Measurements from ENCODE around the gene FBXO10. TPM values are rescaled to one million over a fixed set of nuclear protein-coding genes. Genes with fewer than 3 reads are reported as not detected.

The FBXO10 gene
- total RNA-seq, 1 experiment from 2014 or later, result 5.3 TPM

- TF ChIP-seq ZBTB33 (IDR thresholded peaks at IDR 0.05; ENCODE audit: extremely low read depth, insufficient replicate concordance, low read length), result no peak
- TF ChIP-seq MAX (IDR thresholded peaks at IDR 0.05), result no peak
- TF ChIP-seq CBX3 (IDR thresholded peaks at IDR 0.05; ENCODE audit: low read depth), result no peak
- no peak for TF ChIP-seq RAD21 (IDR thresholded peaks at IDR 0.05; ENCODE audit: low read depth)
These were observed 7.4 kb upstream of the FBXO10 start (continued) for GRCh38 chr9:37583522-37584121.

- BruUV-seq (replicated peaks), result no TSS peak
- ATAC-seq, result peak; percentile 71
- ChIA-PET RAD21 (ENCODE audit: low non-redundant PET in 1 of 2, low total read pairs in 2 of 2, uncharacterized antibody in 2 of 2, unreplicated experiment in 2 of 2) (no interaction called here), POLR2A (no interaction called here), CTCF (interaction anchor here (1.3 kb wide), 1 partner anchor 25 kb away, joined by 3 read pairs; no protein-coding TSS in a partner anchor)
- Histone ChIP-seq H2AFZ (ENCODE audit: low read depth, low read length, poor library complexity, severe bottlenecking) (no peak overlapping the region), H3K27ac (ENCODE audit: low read depth, low read length) (no peak overlapping the region), H3K36me3 (ENCODE audit: control insufficient read depth in 1 of 2, insufficient read depth in 2 of 2, low read length in 2 of 2) (peaks cover 53 to 62% of the 10 kb centered on the region in 2 experiments), H4K20me1 (ENCODE audit: insufficient read depth) (peaks cover 39% of the 10 kb centered on the region; the same call in 1 of the 2 replicates), H3K9me2 (ENCODE audit: insufficient read depth) (no peaks in the 10 kb centered on the region), H3K4me3 (replicated peaks in 1 of 2; ENCODE audit: low read depth in 1 of 2, low read length in 2 of 2) (no peak overlapping the region), H3K9ac (ENCODE audit: low read length) (no peak overlapping the region), H3K79me2 (ENCODE audit: insufficient read depth, low read length) (peaks cover 98% of the 10 kb centered on the region), H3K9me3 (ENCODE audit: control insufficient read depth in 1 of 2, insufficient read depth in 1 of 2, low read depth in 1 of 2, low read length in 2 of 2) (no peaks in the 10 kb centered on the region), H3K4me1 (ENCODE audit: control insufficient read depth in 1 of 2, insufficient read depth in 2 of 2, low read length in 2 of 2) (no peaks in the 10 kb centered on the region), H3K27me3 (ENCODE audit: insufficient read depth, low read length) (no peaks in the 10 kb centered on the region), H3K4me2 (ENCODE audit: low read length) (no peak overlapping the region)
- peak; percentile 42 for DNase-seq (ENCODE audit: low read depth, low spot score)
- intact Hi-C loops (cut with micrococcal nuclease), result loop anchor here (2.0 to 10.0 kb wide), 5 partner anchors 98 to 822 kb away; partner anchors contain the start of genes EXOSC3 and POLR1E
- TF ChIP-seq SP1 (IDR thresholded peaks at IDR 0.05; ENCODE audit: low read depth) (no peak), RAD21 (IDR thresholded peaks at IDR 0.05; ENCODE audit: low read depth) (peak; percentile 65), TCF7L2 (IDR thresholded peaks at IDR 0.05; ENCODE audit: borderline replicate concordance, extremely low read depth, insufficient read depth, insufficient read length) (no peak), CTCF (IDR thresholded peaks at IDR 0.05 in 2 of 3, conservative IDR thresholded peaks at IDR 0.05 in 1 of 3; ENCODE audit: borderline replicate concordance in 1 of 3, insufficient read depth in 1 of 3, low read depth in 2 of 3, low read length in 2 of 3) (peak; percentile 34 to 73 (median 57); a peak in 5 of 6 replicates), POLR2AphosphoS5 (IDR thresholded peaks at IDR 0.05; ENCODE audit: low read depth, low read length) (no peak), EZH2 (IDR thresholded peaks at IDR 0.05) (no peak), EZH2phosphoT487 (IDR thresholded peaks at IDR 0.05; ENCODE audit: borderline replicate concordance) (no peak), YY1 (IDR thresholded peaks at IDR 0.05; ENCODE audit: extremely low read depth, insufficient replicate concordance, low read depth, low read length) (no peak), JUND (IDR thresholded peaks at IDR 0.05) (no peak), ZBTB33 (IDR thresholded peaks at IDR 0.05; ENCODE audit: extremely low read depth, insufficient replicate concordance, low read length) (no peak), SRF (IDR thresholded peaks at IDR 0.05; ENCODE audit: low read depth) (no peak), ZNF274 (IDR thresholded peaks at IDR 0.05; ENCODE audit: low read depth, low read length) (no peak), MAX (IDR thresholded peaks at IDR 0.05) (no peak), ELF1 (IDR thresholded peaks at IDR 0.05; ENCODE audit: borderline replicate concordance, low read depth) (no peak), CEBPB (IDR thresholded peaks at IDR 0.05; ENCODE audit: low read depth) (no peak), CBX3 (IDR thresholded peaks at IDR 0.05; ENCODE audit: low read depth) (no peak)
These were observed 6.5 kb upstream of the FBXO10 start for GRCh38 chr9:37582548-37583157.
